Transverse colon (tissue), 4 donors: Measurements from ENCODE around the gene NFS1. TPM values are rescaled to one million over a fixed set of nuclear protein-coding genes. Genes with fewer than 3 reads are reported as not detected.
"Not testable (repeated sequence)": the region's sequence is repeated elsewhere in the genome, so short reads cannot be mapped to it uniquely, and the experiment has no call there.

Source experiments
- DNase-seq: peaks from one replicate; pipeline ENCODE4 v3.0.0-alpha.2; 2019
- H3K27ac ChIP-seq, 4 donors: fragments of 200-600 bp; sonication (generic); 2 replicates each; pipeline ENCODE4 v1.5.1; 2016 to 2018; ENCODE audit warnings: inconsistent platforms in 4 of 4
- H3K27me3 ChIP-seq: fragments of 200-600 bp; sonication (generic); 2 replicates; pipeline ENCODE4 v1.5.1; 2017; ENCODE audit warnings: inconsistent platforms
- H3K36me3 ChIP-seq, 4 donors: fragments of 200-600 bp; sonication (generic); 2 replicates each; pipeline ENCODE4 v1.5.1; 2017 to 2019; ENCODE audit warnings: inconsistent platforms in 4 of 4
- H3K4me1 ChIP-seq, 4 donors: fragments of 200-600 bp; sonication (generic); 2 replicates each; pipeline ENCODE4 v1.5.1; 2017 to 2020; ENCODE audit warnings: inconsistent platforms in 4 of 4
- H3K4me3 ChIP-seq, 4 donors: fragments of 200-600 bp; sonication (generic); 1 replicate in 1 of 4; 2 replicates in 3 of 4; pipeline versions ENCODE4 v1.5.1 to v1.6.1; 2017 to 2019; ENCODE audit warnings: inconsistent platforms in 4 of 4
- H3K9me3 ChIP-seq, 2 donors: fragments of 200-600 bp; sonication (generic); 2 replicates each; pipeline ENCODE4 v1.5.1; 2017 to 2019; ENCODE audit warnings: inconsistent platforms in 2 of 2
- EP300 ChIP-seq: sonication (generic); formaldehyde crosslinking; IDR thresholded peaks from one replicate; pipeline ENCODE4 v1.6.1; 2017; ENCODE audit warnings: antibody characterized with exemption, low read depth
- POLR2A ChIP-seq: fragments of 450-650 bp; IDR thresholded peaks from one replicate; pipeline ENCODE4 v1.6.1; 2016; ENCODE audit warnings: antibody characterized with exemption, mild to moderate bottlenecking, moderate library complexity
- POLR2AphosphoS5 ChIP-seq, 3 donors: sonication (generic); formaldehyde crosslinking; IDR thresholded peaks; one replicate each; pipeline ENCODE4 v1.6.1; 2016; ENCODE audit warnings: antibody characterized with exemption in 3 of 3
- WGBS, 2 donors: methylation state at CpG; one replicate each; pipeline ENCODE4 v1.1.5; 2018; ENCODE audit warnings: low coverage in 1 of 2; 5-methylcytosine and 5-hydroxymethylcytosine counted together
- in situ Hi-C, 4 donors: fragments of 200-750 bp; cut with MboI; loops; one replicate each; pipeline versions ENCODE4 v1.15.0 to v1.15.1; 2017; ENCODE audit warnings: low sequenced_read_pairs in 3 of 4, low pct_ligation_motif_present in 1 of 4, low pct_unique_long_range_greater_than_20kb in 1 of 4
- intact Hi-C: fragments of 100-400 bp; cut with DNase I; formaldehyde crosslinking; loops from one replicate; pipeline ENCODE4 v1.15.1; 2023; ENCODE audit warnings: low total_unique reads
- total RNA-seq, 4 donors: library from RNA; depleted of rRNA; stranded (reverse); fragments of >200 nt; gene quantifications; one replicate each; pipeline ENCODE4 v1.1.0, GENCODE V29; 2016
- TF ChIP-seq, protein P1 (sequence below), 5 experiments: fragments of 200-600 bp in 3 of 5; fragments of 450-650 bp in 2 of 5; sonication (generic) in 3 of 5; IDR thresholded peaks; 1 replicate in 2 of 5; 2 replicates in 3 of 5; pipeline ENCODE4 v1.5.1; 2016 to 2017; ENCODE audit warnings: antibody characterized with exemption in 5 of 5, inconsistent platforms in 3 of 5, mild to moderate bottlenecking in 2 of 5, moderate library complexity in 1 of 5

The NFS1 gene
- total RNA-seq, 4 donors from 2014 or later = 28.4 to 54.1 (median 42.0) TPM

DNA sequence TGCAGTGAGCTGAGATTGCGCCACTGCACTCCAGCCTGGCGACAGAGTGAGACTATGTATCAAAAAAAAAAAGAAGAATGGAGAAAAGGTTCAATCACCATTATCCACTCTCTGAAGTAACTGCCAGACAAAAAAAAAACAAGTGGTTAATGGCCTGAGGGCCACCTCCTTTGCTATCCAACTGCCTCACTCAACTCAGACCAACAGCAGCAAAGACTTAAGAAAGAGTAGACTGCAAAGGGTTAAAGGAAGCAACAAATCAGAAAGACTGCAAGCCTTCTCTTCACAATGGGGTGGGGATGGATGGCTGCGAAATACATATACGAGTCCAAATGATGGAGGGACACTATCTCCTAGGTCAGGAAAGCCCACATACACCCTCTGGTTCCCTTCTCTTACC is 3.2 kb downstream of the NFS1 start:
- Histone ChIP-seq H3K4me1 (peaks cover 0 to 28% (median 19%) of the 10 kb centered on the region in 4 donors), H3K27me3 (no peaks in the 10 kb centered on the region), H3K27ac (no peak overlapping the region), H3K4me3 (no peak overlapping the region), H3K9me3 (no peaks in the 10 kb centered on the region), H3K36me3 (peaks cover 0 to 39% (median 2%) of the 10 kb centered on the region in 4 donors)
- in situ Hi-C loops = no loop called here
- TF ChIP-seq EP300 = no peak
- no peak for TF ChIP-seq POLR2AphosphoS5 (IDR thresholded peaks at IDR 0.05)
- no peak for TF ChIP-seq POLR2A
- TF ChIP-seq, protein P1, sequence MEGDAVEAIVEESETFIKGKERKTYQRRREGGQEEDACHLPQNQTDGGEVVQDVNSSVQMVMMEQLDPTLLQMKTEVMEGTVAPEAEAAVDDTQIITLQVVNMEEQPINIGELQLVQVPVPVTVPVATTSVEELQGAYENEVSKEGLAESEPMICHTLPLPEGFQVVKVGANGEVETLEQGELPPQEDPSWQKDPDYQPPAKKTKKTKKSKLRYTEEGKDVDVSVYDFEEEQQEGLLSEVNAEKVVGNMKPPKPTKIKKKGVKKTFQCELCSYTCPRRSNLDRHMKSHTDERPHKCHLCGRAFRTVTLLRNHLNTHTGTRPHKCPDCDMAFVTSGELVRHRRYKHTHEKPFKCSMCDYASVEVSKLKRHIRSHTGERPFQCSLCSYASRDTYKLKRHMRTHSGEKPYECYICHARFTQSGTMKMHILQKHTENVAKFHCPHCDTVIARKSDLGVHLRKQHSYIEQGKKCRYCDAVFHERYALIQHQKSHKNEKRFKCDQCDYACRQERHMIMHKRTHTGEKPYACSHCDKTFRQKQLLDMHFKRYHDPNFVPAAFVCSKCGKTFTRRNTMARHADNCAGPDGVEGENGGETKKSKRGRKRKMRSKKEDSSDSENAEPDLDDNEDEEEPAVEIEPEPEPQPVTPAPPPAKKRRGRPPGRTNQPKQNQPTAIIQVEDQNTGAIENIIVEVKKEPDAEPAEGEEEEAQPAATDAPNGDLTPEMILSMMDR (IDR thresholded peaks at IDR 0.05) = no peak
- WGBS, 2 donors = 88 to 100% methylated on average over 1 to 4 of the region's 4 CpGs
- intact Hi-C loops = loop anchor here (10.0 kb wide), 1 partner anchor 91 kb away; no protein-coding TSS in a partner anchor
- DNase-seq = no peak

GRCh38 chr20:35695245-35695749 is 3.9 kb downstream of the NFS1 start:
- intact Hi-C loops = loop anchor here (10.0 kb wide), 1 partner anchor 90 kb away; no protein-coding TSS in a partner anchor

GRCh38 chr20:35690265-35690664 is 8.9 kb downstream of the NFS1 start:
- Histone ChIP-seq H3K9me3 (no peaks in the 10 kb centered on the region), H3K27ac (no peak overlapping the region), H3K27me3 (no peaks in the 10 kb centered on the region), H3K36me3 (peaks cover 0 to 58% (median 14%) of the 10 kb centered on the region in 4 donors), H3K4me3 (no peak overlapping the region), H3K4me1 (no peaks in the 10 kb centered on the region)
- 93% methylated on average over 3 to 4 of the region's 4 CpGs for WGBS, 2 donors
- DNase-seq = no peak
- no peak for TF ChIP-seq POLR2AphosphoS5 (IDR thresholded peaks at IDR 0.05)
- TF ChIP-seq, protein P1 (IDR thresholded peaks at IDR 0.05) = no peak
- no peak for TF ChIP-seq EP300
- TF ChIP-seq POLR2A = no peak
- in situ Hi-C loops = no loop called here
- intact Hi-C loops = loop anchor here (10.0 kb wide), 1 partner anchor 85 kb away; no protein-coding TSS in a partner anchor

More at GRCh38 chr20:35695245-35695749, 3.9 kb downstream of the NFS1 start:
- no peaks in the 10 kb centered on the region for H3K27me3 ChIP-seq
- peaks cover 0 to 21% (median 14%) of the 10 kb centered on the region in 4 donors for H3K4me1 ChIP-seq
- H3K4me3 ChIP-seq = no peak overlapping the region
- H3K9me3 ChIP-seq = no peaks in the 10 kb centered on the region
- 80% methylated on average over 1 to 2 of the region's 2 CpGs for WGBS, 2 donors
- peaks cover 0 to 41% (median 2%) of the 10 kb centered on the region in 4 donors for H3K36me3 ChIP-seq
- in situ Hi-C loops = no loop called here
- DNase-seq = no peak
- H3K27ac ChIP-seq = no peak overlapping the region
- no peak for TF ChIP-seq POLR2AphosphoS5 (IDR thresholded peaks at IDR 0.05)
- TF ChIP-seq, protein P1 (IDR thresholded peaks at IDR 0.05) = no peak
- no peak for TF ChIP-seq POLR2A
- no peak for TF ChIP-seq EP300

- H3K27me3 ChIP-seq, H3K4me3 ChIP-seq, DNase-seq, H3K4me1 ChIP-seq, H3K27ac ChIP-seq, H3K9me3 ChIP-seq, intact Hi-C loops, in situ Hi-C loops: not testable (repeated sequence)
- peaks cover 0 to 36% (median 13%) of the 10 kb centered on the region in 4 donors for H3K36me3 ChIP-seq
- TF ChIP-seq, protein P1 (IDR thresholded peaks at IDR 0.05) = peak in 1 of 5 experiments; percentile 3
- 87 to 95% methylated on average over 9 to 11 of the region's 11 CpGs for WGBS, 2 donors
Measured at GRCh38 chr20:35686872-35687271, 12.3 kb downstream of the NFS1 start.

- H3K27me3 ChIP-seq, DNase-seq, in situ Hi-C loops, H3K4me3 ChIP-seq, H3K9me3 ChIP-seq, H3K4me1 ChIP-seq, H3K27ac ChIP-seq, intact Hi-C loops: not testable (repeated sequence)
- WGBS, 2 donors = 90 to 97% methylated on average over 9 of the region's 9 CpGs
- peaks cover 0 to 34% (median 11%) of the 10 kb centered on the region in 4 donors for H3K36me3 ChIP-seq
Measured at GRCh38 chr20:35685368-35685767, 13.8 kb downstream of the NFS1 start.
